PFSK-1 (cell line): ENCODE results near the gene CHRNA10.

ENCODE experiments used
- POLR2AphosphoS5 ChIP-seq: IDR thresholded peaks from 2 replicates; pipeline ENCODE4 v1.6.1; 2012; ENCODE audit warnings: low read depth, mild to moderate bottlenecking, control low read depth, low read length, moderate library complexity
- TAF1 ChIP-seq: IDR thresholded peaks from 2 replicates; pipeline ENCODE4 v1.6.1; 2012; ENCODE audit warnings: low read length, control low read depth, borderline replicate concordance; ENCODE audit not compliant: insufficient read depth

- no peak for TF ChIP-seq TAF1
- TF ChIP-seq POLR2AphosphoS5 = no peak
Observed at GRCh38 chr11:3660960-3661359, 10.2 kb downstream of the CHRNA10 start.
